ENCODE measurements around the gene IL17RA. TPM values are rescaled to one million over a fixed set of nuclear protein-coding genes. Genes with fewer than 3 reads are reported as not detected.

The IL17RA gene
- total and polyA plus RNA-seq, 2 experiments from 2014 or later = 8.4 to 14.6 TPM

DNA sequence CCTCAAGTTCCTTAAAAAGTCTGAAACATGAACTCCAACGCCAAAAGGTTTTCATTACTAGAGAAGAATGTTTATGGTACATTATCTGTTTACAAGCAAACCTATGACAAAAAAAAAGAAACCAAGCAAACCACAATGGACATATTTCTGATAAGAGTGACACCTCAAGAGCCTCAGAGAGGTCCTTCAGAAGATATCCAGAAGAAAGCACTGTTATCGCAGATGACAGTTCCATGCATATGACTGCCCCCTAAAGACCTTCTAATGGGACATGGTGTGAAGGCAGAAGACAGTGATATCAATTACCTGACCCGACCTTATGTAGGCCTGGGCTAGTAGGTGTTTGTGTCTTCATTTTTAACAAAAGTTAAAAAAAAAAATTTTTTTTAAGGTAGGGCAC is 71.1 kb downstream of the IL17RA start:
- Histone ChIP-seq H3K4me2 (no peak overlapping the region), H3K4me1 (ENCODE audit: insufficient read depth) (peaks cover 13% of the 10 kb centered on the region), H4K20me1 (ENCODE audit: insufficient read depth, poor library complexity, severe bottlenecking) (peaks cover 6% of the 10 kb centered on the region), H3K9me3 (ENCODE audit: low read depth) (no peaks in the 10 kb centered on the region), H3K27ac (no peak overlapping the region), H2AFZ (no peak overlapping the region), H3K4me3 (no peak overlapping the region), H3K36me3 (replicated peaks; ENCODE audit: insufficient read depth, low read depth) (no peaks in the 10 kb centered on the region), H3K79me2 (peaks cover 65% of the 10 kb centered on the region), H3K27me3 (no peaks in the 10 kb centered on the region), H3K9me2 (replicated peaks; ENCODE audit: insufficient read depth) (no peaks in the 10 kb centered on the region)
- 65% methylated on average over 3 of the region's 3 CpGs for WGBS (ENCODE audit: low lambda C conversion rate, missing lambda C conversion rate)
- no peak for DNase-seq (ENCODE audit: low spot score)
- TF ChIP-seq, protein P1, sequence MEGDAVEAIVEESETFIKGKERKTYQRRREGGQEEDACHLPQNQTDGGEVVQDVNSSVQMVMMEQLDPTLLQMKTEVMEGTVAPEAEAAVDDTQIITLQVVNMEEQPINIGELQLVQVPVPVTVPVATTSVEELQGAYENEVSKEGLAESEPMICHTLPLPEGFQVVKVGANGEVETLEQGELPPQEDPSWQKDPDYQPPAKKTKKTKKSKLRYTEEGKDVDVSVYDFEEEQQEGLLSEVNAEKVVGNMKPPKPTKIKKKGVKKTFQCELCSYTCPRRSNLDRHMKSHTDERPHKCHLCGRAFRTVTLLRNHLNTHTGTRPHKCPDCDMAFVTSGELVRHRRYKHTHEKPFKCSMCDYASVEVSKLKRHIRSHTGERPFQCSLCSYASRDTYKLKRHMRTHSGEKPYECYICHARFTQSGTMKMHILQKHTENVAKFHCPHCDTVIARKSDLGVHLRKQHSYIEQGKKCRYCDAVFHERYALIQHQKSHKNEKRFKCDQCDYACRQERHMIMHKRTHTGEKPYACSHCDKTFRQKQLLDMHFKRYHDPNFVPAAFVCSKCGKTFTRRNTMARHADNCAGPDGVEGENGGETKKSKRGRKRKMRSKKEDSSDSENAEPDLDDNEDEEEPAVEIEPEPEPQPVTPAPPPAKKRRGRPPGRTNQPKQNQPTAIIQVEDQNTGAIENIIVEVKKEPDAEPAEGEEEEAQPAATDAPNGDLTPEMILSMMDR (IDR thresholded peaks at IDR 0.05; ENCODE audit: poor library complexity) = no peak
- TF ChIP-seq EZH2phosphoT487 (IDR thresholded peaks at IDR 0.05; ENCODE audit: low read depth, severe bottlenecking, unreplicated experiment) (no peak), EZH2 (IDR thresholded peaks at IDR 0.05; ENCODE audit: borderline replicate concordance) (no peak)

- TF ChIP-seq EZH2phosphoT487 (IDR thresholded peaks at IDR 0.05; ENCODE audit: low read depth, severe bottlenecking, unreplicated experiment) = no peak
- TF ChIP-seq, protein P1 (IDR thresholded peaks at IDR 0.05; ENCODE audit: poor library complexity) = no peak
- TF ChIP-seq EZH2 (IDR thresholded peaks at IDR 0.05; ENCODE audit: borderline replicate concordance) = no peak
- WGBS (ENCODE audit: low lambda C conversion rate, missing lambda C conversion rate) = 92% methylated on average over 3 of the region's 3 CpGs
- Histone ChIP-seq H2AFZ (peak overlapping the region; percentile 100), H3K4me3 (no peak overlapping the region), H3K79me2 (peaks cover 54% of the 10 kb centered on the region), H3K9me3 (ENCODE audit: low read depth) (no peaks in the 10 kb centered on the region), H3K4me2 (peak overlapping the region; percentile 92), H3K4me1 (ENCODE audit: insufficient read depth) (peaks cover 13% of the 10 kb centered on the region), H3K9me2 (replicated peaks; ENCODE audit: insufficient read depth) (no peaks in the 10 kb centered on the region), H3K27ac (peak overlapping the region; percentile 96), H3K36me3 (replicated peaks; ENCODE audit: insufficient read depth, low read depth) (no peaks in the 10 kb centered on the region), H3K27me3 (no peaks in the 10 kb centered on the region), H4K20me1 (ENCODE audit: insufficient read depth, poor library complexity, severe bottlenecking) (peaks cover 6% of the 10 kb centered on the region)
- DNase-seq (ENCODE audit: low spot score) = no peak
These were observed 72.9 kb downstream of the IL17RA start for GRCh38 chr22:17157714-17158113.

DNA sequence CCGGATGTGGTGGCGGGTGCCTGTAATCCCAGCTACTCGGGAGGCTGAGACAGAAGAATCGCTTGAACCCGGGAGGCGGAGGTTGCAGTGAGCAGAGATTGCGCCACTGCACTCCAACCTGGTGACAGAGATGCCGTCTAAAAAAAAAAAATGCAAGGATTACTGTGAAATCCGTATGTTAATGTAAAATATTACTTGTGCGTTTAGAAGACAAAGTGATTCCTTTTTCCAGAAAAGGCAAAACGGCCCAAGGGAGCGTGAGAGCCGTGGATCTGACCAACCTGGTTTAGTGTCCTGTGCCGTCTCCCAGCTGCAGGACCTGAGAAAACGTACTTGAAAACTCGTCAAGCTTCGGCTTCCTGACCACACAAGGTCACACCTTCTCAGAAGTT is 73.4 kb downstream of the IL17RA start:
- H3K9me2 ChIP-seq (replicated peaks; ENCODE audit: insufficient read depth) = no peaks in the 10 kb centered on the region
- H3K4me2 ChIP-seq = peak overlapping the region; percentile 92
- H3K9me3 ChIP-seq (ENCODE audit: low read depth) = no peaks in the 10 kb centered on the region
- 52% methylated on average over 17 of the region's 17 CpGs for whole genome bisulfite sequencing (ENCODE audit: low lambda C conversion rate, missing lambda C conversion rate)
- no peak for DNase-seq (ENCODE audit: low spot score)
- H3K36me3 ChIP-seq (replicated peaks; ENCODE audit: insufficient read depth, low read depth) = no peaks in the 10 kb centered on the region
- no peak for TF ChIP-seq EZH2phosphoT487 (IDR thresholded peaks at IDR 0.05; ENCODE audit: low read depth, severe bottlenecking, unreplicated experiment)
- TF ChIP-seq, protein P1 (IDR thresholded peaks at IDR 0.05; ENCODE audit: poor library complexity) = no peak
- no peak for TF ChIP-seq EZH2 (IDR thresholded peaks at IDR 0.05; ENCODE audit: borderline replicate concordance)
- peaks cover 3% of the 10 kb centered on the region for H4K20me1 ChIP-seq (ENCODE audit: insufficient read depth, poor library complexity, severe bottlenecking)
- H3K27me3 ChIP-seq = no peaks in the 10 kb centered on the region
- peaks cover 13% of the 10 kb centered on the region for H3K4me1 ChIP-seq (ENCODE audit: insufficient read depth)
- peaks cover 49% of the 10 kb centered on the region for H3K79me2 ChIP-seq
- H3K27ac ChIP-seq = peak overlapping the region; percentile 96
- H3K4me3 ChIP-seq = peak overlapping the region; percentile 60
- H2AFZ ChIP-seq = peak overlapping the region; percentile 100

Data from hepatocyte (in vitro differentiated cells).